ENCODE measurements around the gene SUFU.

SUFU gene

DNA sequence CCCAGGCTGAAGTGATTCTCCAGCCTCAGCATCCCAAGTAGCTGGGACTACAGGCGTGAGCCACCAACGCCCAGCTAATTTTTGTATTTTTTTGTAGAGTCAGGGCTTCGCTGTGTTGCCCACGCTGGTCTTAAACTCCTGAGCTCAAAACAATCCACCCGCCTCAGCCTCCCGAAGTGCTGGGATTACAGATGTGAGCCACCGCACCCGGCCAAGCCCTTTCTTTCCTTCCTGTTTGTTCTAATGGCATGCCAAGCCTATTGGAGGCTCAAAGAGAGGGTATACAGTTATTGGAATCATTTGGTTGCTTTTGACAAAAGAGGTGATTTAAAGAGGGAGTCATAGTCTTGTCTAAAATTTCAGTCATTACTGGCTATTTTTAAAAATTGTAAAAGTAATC lies 94.5 kb downstream of the SUFU start:
- DNase-seq, result no peak

DNA sequence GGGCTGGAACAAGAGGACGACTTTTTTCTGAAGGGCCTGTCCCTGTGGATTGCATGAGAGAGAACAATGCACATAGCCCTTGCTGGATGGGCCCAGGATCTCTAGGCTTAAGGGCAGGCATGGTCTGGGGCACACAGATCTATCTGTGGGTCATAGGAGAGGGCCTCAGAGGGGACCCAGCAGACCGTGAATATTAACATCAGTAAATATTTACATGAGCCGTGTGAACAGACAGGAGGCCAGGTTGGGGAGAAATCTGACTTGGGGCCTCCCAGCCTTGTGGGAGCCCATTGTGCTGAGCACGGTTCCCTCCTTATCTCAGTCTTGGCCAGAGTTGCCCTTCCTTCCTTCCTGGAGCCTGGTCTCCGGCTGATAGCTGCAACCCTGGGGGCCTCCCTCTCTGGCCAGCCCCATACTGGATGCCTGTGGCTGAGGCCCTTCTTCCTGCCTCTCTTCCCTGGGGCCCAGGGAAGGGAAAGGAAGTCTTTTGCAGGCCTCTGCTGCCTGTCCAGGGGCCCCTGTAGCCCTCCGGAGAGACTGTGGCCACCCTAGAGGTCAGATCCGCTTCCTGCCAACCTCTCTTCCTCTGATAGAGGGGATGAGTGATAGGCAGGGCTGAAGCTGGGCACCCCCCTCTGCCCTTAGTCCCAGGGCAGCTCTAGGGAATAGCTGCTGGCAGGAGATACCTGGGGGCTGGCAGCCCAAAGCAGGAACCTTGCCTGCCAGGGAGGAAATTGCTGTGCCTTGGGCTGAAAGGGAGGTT lies 96.0 kb downstream of the SUFU start:
- no peak for DNase-seq

DNA sequence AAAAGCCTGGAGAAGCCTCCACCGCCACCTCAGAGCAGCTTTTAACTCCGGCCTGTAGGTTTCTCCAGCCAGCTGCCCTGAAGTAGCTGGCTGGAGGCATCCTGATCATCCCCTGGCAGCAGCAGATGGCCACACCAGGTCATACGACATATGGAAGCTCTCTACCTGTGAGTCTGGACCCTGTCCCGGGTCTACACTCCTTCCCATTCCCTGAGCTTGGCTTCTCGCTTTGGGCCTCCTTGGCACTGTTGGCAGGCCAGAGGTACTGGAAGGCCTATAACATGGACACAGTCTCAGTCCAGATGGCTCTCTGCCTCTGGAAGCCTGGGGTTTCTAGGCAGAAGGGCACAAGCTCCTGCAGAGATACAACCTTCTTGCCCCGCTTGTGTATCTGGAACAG lies 97.0 kb downstream of the SUFU start:
- DNase-seq, result no peak

DNA sequence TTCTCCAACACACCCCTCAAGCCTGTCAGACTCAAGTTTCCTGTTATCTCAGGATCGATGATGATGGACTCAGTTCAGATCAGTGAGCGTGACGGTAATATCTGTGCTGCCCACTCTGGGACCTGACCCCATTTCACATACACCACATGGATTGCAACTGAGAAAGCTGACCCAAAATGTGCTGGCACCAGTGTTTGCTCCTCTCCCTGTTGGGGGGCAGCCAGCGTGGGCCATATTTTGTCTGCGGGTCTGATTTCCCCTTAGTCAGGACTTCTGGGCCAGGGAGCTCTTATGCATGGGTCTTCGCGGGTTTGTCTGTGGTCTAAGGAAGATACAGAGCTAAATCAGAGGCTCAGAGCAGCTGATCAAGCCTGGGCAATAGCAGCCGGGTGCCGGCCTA lies 97.9 kb downstream of the SUFU start:
- DNase-seq, result no peak

DNA sequence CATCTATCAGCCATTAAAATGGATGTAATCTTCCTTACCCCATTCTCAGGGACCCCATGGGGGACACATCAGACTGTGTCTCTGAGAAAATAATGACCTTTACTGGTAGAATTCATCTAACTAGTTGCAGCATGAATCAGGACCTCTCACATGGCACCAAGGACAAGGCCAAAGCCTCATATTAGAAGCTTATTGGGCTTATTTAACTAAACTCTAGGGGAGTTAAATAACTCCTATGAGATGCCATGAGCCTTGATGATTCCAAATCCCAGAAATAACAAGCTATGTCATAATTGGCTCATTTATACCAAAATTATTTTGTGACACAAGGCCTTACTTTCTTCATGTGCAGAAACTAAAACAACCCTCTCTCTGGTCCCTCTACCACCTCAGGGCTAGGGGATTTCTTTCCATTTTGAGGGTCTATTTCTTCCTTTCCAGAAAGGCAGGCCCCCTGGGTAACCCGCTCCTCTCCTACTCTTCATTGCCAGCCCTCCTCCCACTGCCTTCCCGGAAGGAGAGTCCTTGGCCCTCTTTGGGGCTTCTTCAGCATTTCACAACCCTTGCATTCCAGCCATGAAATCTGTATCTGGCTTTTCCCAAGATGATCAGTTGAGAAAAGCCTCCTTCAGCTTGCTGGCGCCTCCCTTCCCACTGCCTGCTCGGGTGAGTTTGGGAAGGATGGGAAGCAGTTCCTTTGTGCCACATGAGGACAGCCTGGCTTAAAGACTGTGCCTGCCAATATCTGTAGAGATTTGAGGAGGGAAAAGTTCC lies 98.7 kb downstream of the SUFU start:
- no peak for DNase-seq

DNA sequence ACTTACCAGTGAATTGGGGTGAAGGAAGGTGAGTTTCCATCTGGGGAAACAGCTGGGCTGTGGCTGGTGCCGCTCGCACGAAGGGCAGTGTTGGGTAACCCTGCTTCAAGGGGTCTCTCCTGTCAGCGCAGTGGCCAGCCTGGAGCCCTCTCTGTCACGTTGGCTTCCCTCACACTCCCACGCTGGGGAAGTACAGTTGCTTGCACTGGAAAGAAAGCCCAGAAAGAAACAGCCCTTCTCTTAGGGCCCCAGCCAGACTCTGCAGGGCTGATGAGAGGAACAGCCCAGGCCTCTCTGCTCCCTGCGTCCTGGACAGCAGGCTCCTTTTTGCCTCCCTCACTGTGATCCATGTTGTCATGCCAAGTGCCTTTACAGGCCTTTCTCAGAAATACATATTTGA lies 100.2 kb downstream of the SUFU start:
- no peak for DNase-seq

DNA sequence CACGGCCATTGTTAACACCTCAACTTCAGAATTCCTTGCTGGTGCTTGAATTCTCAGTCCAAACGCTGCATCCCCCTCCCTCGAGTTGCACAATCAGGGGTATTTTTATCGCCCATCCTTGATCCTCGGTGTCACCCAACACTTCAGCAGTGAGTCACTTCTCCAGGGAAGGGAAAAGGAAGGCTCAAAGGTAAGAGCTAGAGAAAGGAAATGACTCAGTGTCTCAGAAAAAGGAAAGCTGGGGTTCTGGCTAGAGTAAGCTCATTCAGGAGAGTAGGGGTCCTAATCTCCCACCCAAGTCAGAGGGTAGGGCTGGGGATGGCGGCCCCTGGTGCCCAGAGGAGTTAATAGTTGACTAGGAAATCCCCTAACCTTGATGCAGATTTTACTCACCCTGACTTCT lies 100.7 kb downstream of the SUFU start:
- no peak for DNase-seq

DNA sequence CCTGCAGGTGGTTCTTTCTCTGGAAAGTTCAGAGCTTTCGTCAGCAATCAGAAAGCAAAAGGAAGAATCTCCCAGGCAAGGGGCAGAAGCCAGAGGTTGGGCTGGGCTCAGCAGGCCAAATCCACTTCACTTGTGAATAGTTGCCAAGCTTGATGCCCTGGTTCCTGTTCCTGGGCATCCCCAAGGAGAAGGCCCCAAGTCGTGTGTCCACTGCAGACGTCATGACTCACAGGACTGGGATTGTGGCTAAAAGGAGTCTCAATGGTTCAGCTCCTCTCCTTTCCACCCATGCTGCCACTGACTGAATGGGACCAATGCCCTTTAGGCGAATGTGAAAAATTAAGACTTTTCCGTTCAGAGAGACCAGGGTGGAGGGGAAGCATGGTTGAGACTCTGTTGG lies 101.9 kb downstream of the SUFU start:
- no peak for DNase-seq

DNA sequence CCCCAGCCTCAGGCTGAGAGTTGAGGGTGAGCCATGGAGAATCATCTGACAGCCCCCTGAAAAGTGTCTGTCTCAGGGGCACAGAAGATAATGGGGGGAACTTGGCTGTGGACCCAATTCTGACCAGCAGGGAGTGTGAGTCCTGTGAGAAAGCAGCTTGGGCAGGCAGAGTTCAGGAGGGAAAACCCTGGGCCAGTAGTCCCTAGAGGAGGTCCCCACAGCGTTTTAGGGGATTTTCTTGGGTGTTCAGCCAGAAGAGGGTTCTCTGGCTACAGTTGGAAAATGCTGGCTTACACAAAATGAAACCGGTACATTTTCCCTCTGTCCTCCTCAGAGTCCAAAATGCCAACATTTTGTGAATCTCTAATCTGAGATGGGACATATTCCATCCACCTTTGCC lies 104.7 kb downstream of the SUFU start:
- no peak for DNase-seq

DNA sequence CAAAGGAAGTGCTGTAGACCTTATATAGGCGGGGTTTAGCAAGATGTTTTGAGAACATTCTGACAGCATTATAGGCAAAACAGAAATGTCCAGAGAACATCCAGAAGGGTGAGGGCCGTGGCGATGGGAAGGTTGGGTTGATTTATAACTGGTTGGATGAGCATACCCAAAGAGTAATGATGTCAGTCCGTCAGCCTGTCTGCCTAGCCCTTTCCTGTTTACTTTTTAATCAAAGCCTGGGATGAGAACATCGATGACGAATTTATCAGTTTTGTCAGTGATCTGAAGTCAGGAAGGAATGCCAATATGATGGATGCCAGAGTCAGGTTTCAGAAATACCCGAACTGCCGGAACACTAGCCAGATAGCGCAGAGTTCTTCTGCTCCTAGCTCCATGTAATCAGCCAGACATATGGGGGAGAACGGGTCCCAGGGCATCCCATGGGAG lies 106.7 kb downstream of the SUFU start:
- DNase-seq, result no peak

DNA sequence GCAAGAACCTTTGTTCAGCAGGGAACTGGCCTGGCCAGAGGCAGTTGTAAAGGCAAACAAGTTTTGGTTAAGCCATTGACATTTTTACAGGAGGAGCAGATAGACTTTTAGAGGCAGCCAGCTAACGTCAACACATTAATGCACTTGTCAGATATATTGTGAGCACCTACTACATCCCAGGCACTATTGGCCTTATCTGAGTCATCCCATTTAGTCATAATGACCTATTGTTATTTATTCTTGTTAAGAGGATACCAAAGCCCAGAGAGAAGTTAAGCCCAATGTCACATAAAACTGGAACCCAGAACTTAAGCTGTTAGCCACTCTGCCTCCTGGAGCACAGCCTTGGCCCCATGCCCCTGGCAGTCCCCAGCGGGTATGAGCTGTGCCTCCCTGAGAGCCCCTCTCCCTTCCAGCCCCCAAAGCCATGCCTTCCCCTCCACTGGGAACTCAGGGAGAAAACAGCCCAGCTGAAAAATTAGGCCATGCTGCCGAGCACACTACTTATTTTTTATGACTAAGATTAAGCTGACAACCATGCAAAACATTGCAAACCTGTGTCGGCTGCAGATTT lies 107.8 kb downstream of the SUFU start:
- no peak for DNase-seq

DNA sequence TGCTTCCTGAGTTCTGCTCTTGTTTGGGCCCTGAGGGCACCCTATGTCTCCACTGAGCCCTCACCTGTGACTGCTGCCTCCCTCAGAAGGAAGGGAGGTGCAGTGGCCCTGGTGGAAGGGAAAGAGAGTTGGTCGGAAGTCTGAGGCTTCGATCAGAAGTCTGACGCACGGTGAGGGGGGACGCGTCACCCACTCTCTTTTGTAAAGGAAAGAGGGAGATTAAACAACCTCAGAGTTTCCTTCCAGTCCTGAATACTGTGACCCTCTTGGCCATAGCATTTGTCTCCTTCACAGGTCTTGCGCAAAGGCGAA lies 109.1 kb downstream of the SUFU start:
- DNase-seq, result no peak

DNA sequence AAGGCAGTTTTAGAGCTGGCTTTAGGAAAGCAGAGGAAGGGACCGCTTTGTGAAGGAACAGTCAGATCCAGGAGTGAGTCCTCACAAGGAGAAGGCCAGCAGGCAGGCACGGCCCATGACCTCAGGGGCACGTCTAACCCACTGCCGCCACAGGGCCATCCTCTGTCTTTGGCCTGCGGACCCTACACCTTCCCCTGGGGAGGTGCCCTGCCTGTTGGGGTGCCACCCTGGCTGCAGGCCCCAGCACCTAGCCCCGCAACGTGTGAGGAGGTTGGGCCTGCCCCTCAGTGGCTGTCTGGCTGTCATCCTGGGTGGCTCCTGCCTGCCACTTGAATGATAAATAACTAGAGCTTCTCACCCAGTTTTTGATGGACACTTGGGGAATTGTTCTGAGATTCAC lies 109.5 kb downstream of the SUFU start:
- DNase-seq, result no peak

DNA sequence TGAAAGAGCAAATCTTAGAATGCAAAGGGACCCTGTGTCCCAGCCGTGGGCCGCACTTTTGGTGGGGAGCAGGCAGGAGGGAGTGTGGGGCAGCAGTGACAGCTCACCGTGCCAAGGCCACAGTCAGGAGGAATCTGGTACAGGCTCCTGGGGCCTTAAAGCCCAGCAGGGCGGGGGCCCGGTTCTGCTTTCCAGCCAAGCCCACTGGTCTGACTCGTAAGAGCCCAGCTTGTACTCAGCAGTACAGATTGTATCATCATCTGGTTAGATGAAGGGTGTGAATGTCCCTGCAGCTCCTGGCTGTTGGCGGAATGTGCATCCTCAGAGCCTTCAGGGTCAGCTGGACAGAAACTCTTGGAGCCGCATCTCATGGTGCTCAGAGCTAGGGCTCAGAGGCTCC lies 110.0 kb downstream of the SUFU start:
- no peak for DNase-seq

DNA sequence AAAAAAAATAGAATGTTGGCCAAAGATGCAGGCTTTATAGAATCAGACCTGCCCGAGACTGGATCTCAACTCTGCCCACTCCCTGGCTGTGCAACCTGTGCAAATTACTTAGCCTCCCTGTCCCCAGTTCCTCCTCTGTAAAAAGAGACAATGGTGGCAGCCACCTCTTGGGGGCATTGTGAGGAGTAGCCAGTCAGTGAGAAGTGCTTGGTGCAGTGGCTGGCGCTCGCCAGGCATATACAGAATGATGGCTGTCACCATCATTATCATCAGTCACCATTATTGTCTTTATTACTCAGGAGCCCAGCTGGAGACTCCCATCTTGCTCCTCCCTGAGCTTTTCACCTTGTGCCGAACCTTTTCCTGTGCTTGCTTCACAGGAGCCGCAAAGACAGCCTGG lies 111.1 kb downstream of the SUFU start:
- no peak for DNase-seq

DNA sequence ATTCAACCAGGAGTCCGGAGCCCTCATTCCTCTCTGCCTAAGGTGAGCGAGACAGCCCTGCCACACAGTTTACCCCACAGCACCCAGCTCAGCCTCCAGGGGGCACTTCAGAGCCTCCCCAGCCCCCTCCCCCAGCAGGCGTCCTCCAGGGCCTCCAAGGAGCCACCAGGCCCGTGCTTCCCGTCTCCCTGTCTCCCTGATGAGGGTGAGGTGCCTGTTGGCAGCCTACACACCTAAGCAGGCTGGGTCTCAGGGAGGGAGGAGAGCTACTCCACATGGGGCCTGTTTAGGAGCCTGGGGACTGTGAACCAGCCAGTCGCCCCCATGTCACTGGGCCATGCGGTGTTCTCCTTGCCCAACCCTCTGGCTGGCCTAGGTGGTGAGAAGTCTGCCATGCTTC lies 111.6 kb downstream of the SUFU start:
- no peak for DNase-seq

DNA sequence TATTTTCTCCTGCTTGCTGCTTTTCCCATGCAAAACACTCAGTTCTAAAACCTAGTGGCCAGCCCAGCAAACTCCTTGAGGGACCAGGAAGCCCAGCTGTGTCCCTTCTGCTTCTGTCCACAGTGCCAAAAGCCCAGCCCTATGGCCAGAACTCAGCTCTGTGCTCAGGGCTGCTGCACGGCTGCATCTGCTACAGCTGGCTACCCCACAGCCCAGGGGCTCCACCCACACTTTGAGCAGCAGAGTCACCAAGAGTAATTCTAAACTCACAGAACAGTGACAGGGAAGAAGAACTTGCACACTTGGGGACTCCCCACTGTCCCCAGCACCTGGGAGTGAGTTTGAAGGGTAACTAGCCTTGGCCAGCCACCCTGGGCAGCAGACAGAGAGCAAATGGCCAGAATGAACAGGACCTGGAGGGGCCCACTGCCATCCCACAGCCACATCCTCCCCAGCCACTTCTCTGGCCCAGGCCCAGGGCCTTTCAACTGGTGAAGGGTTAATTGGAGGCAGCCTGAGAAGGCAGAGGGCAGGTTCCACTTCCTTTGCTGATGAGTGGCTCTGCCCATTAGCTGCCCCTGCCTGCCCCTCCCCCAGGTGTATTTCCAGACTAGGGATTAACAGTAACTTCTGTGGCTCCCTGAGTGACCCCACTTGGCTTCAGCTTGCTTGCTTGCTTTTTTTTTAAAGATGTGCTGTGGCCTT lies 112.4 kb downstream of the SUFU start:
- no peak for DNase-seq

DNA sequence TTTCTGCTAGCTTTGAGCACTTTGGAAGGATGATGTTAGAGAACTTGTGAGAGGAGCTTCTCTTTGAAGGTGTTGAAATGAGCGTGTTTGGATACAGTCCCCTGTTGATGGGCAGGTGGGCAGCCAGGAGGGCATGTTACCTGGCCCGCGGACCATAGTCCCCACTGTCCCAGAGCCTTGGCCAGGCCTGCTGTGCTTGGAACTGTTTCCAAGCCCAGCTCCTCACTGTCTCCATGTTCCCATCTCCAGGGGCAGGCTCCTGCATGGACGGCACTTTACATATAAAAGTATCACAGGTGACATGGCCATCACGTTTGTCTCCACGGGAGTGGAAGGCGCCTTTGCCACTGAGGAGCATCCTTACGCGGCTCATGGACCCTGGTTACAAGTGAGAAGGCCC lies 113.3 kb downstream of the SUFU start:
- no peak for DNase-seq

DNA sequence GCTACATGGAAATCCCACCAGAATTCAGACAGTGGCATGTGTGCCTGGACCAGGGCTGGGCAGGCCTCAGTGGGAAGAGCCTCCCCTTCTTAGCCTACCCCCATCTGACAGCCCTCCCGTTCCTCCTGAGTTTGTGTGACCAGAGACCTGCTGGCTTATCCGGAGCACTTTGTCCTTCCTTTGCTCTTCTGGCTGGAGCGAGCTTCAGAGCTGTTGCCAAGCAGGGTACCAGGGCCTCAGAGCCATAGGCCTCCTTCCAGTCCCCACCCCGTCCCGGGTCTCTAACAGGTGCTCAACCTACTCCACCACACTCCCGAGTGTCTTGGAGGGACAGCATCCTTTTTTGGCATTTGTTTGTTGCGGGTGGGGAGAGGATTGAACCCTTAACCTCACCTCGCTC lies 114.0 kb downstream of the SUFU start:
- DNase-seq, result no peak

DNA sequence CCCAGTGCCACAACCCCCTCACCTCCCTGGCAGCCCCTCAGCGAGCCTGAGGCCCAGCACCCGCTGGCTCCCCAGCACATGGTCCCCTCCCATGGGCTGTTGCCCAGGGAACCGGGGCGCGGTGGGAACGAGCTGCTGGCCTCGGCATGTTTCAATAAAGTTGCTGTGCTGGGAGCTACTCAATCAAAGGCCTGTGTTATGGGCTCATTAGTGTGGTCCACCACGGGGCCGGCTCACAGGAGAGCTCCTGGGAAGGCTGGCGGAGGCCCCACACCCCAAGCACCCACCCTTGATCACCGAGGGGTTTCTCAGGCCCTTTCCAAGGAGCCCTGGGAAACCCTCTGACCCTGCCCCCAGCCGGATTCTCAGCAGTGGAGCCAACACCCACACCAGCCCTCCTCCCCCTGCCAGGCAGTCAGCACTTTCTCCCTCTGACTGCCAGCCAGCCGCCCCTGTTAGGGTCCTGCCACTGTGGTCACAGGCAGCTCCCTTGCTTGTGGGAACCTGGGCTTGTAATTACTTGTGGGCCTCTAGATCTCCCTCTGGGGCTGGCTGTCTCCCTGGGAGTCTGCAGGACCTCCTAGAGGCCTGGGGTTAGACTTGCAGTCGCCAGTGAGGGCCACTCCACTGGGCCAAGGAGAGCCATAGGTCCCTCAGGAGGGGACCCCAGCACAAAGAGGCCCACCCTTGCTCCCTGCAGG lies 115.7 kb downstream of the SUFU start:
- no peak for DNase-seq

DNA sequence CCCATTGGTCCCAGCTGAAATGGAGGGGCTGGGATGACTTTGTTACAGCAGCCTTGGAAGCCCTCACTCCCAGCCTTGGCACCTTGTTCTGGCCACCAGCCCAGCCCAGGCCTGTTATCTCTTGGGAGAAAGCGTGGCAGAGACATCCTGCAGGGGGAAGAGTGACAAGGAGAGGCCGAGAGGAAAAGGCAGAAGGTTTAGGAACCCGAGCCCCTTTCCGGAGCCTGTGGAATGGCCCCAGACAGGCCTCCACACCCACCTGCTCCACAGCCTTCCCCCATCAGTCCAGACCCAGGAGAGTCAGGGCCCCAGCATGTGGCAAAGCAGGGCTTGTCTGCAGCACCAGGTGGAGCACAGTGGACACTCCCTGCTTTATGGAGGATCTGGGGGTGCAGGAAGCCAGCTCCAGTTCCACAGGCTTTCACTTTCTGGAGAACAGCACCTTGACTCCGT lies 116.4 kb downstream of the SUFU start:
- no peak for DNase-seq

DNA sequence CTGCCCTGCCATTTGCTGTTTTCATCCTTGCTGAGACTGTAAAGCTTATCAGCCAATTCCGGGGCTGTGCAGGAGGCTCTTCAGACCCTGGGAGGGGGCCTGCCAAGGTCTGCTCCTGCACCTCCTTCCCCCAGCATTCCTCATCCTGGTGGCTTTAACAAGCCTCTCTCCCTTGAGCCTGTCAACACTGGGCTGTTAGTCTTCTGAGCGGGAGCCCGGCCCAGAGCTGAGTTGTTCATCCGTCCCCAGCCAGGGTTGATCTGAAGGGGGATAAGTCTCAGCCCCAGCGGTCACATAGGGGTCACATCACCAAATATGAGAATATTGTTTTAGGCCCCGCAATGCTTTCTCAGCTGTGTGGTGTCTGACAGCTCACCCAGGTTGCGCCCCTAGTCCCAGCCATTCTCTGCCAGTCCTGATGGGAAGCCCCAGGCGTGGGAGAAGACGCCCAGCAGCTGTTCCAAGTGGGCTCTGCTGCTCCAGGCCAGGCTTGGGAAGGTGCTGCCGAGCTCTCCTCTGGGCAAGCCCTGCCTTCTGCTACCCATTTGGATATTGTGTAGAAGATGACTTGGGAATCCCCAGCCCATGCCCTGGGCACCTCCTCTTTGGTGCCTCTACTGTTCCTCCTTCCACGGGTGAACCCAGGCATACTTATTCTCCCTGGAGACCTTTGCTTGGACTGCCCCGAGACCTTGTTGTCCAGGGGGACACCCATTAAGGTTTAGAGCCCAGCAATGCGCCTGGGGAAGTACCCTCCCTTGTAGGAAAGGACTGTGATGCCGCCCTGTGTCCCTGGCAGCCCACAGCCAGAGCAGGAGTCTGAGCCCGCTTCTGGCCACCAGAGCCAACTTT lies 117.0 kb downstream of the SUFU start:
- no peak for DNase-seq

Data from NCI-H2029 treated with DMSO at 0.1 percent for 48 hours (cell line).